HFFc6 (cell line): Measurements from ENCODE around the gene MRPL27. TPM values are rescaled to one million over a fixed set of nuclear protein-coding genes. Genes with fewer than 3 reads are reported as not detected.

ENCODE experiments used
- DNase-seq: peaks from one replicate; pipeline ENCODE4 v3.0.0-alpha.2; 2018
- H3K27ac Mint-ChIP-seq: 2 replicates; pipeline ENCODE4 v1.8.0; 2020; ENCODE audit warnings: mild to moderate bottlenecking, mixed read lengths
- H3K27me3 Mint-ChIP-seq: 2 replicates; pipeline ENCODE4 v1.8.0; 2021; ENCODE audit warnings: mild to moderate bottlenecking, moderate library complexity, mixed read lengths; ENCODE audit not compliant: insufficient read depth
- H3K36me3 Mint-ChIP-seq: 2 replicates; pipeline ENCODE4 v1.8.0; 2021; ENCODE audit warnings: low read depth, mixed read lengths
- H3K4me1 Mint-ChIP-seq: 2 replicates; pipeline ENCODE4 v1.8.0; 2020; ENCODE audit warnings: low read depth, mixed read lengths
- H3K4me3 Mint-ChIP-seq: 2 replicates; pipeline ENCODE4 v1.8.0; 2020; ENCODE audit warnings: mild to moderate bottlenecking, moderate library complexity, mixed read lengths
- H3K9me3 Mint-ChIP-seq: 2 replicates; pipeline ENCODE4 v1.8.0; 2020; ENCODE audit warnings: mild to moderate bottlenecking, mixed read lengths
- CTCF ChIP-seq: fragments of 200-600 bp; sonication (generic); IDR thresholded peaks from 2 replicates; pipeline ENCODE4 v1.5.0; 2021; ENCODE audit warnings: antibody characterized with exemption, mild to moderate bottlenecking
- total RNA-seq, 6 experiments: library from RNA; stranded (reverse); fragmentation: NEBNext Ultra II Directional; extraction: Animal tissue kit (Norgen Biotek cat#: 25700); gene quantifications; 2 replicates in 1 of 6; 3 replicates in 5 of 6; pipeline ENCODE4 v1.2.3, GENCODE V29; 2021

Gene MRPL27
- total RNA-seq, 6 experiments from 2014 or later, result 70.0 to 78.7 (median 75.0) TPM

DNA sequence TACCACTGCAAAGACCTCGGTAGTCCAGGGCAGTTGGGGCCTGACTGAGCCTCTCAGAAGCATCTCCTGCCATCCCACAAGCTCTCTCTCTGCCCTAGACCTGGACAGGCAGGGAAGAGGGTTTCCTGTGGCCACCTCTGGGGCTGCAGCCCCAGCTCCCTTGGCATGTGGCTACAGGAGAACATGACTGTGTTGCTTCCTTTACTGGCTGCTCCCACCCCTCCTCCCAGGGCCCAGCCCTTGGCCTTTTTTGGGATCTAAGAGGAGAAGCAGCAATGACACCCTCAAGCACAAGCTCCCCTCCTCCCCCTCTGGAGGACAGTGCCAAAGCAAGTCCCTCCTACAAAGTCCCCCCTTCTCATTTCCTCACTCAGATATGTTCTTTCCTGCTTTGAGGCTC, 5.6 kb downstream of the MRPL27 start:
- Mint-ChIP-seq H3K27me3 (no peaks in the 10 kb centered on the region), H3K4me3 (no peak overlapping the region), H3K27ac (no peak overlapping the region), H3K9me3 (no peaks in the 10 kb centered on the region), H3K4me1 (peaks cover 47% of the 10 kb centered on the region), H3K36me3 (peaks cover 32% of the 10 kb centered on the region)
- no peak for DNase-seq
- no peak for TF ChIP-seq CTCF

- H3K4me1 Mint-ChIP-seq, result peaks cover 41% of the 10 kb centered on the region
- DNase-seq, result no peak
- no peaks in the 10 kb centered on the region; the same call in 1 of the 2 replicates for H3K27me3 Mint-ChIP-seq
- H3K9me3 Mint-ChIP-seq, result no peaks in the 10 kb centered on the region
- no peak overlapping the region for H3K4me3 Mint-ChIP-seq
- peaks cover 20% of the 10 kb centered on the region for H3K36me3 Mint-ChIP-seq
- H3K27ac Mint-ChIP-seq, result peak overlapping the region; percentile 42; the same call in 1 of the 2 replicates
- TF ChIP-seq CTCF, result no peak
Observed at GRCh38 chr17:50365649-50366393, 7.2 kb downstream of the MRPL27 start.

- Mint-ChIP-seq H3K36me3 (peaks cover 16% of the 10 kb centered on the region), H3K4me3 (no peak overlapping the region), H3K9me3 (no peaks in the 10 kb centered on the region), H3K4me1 (peaks cover 41% of the 10 kb centered on the region), H3K27me3 (no peaks in the 10 kb centered on the region; the same call in 1 of the 2 replicates), H3K27ac (peak overlapping the region; percentile 81)
- no peak for TF ChIP-seq CTCF
- DNase-seq, result no peak
Observed at GRCh38 chr17:50365165-50365564, 7.8 kb downstream of the MRPL27 start.

DNA sequence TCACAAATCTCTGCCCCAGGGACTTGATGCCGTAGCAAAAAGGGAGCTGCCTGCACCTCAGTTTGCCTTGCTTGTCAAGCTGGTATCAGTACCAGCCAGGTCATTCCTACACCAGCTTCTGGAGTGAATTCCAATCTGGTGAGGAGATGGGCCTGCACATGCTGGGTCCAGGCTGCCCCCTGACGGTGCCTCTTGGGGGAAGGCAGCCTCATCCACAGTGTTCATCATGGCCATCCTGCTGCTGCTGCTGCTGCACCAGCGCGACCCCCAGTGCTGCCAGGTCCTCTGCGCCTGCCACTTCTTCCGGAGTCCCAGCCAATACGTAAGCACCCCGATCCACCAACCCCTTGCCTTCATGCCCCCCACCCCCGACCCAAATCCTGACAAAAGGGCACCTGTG, 8.3 kb downstream of the MRPL27 start:
- Mint-ChIP-seq H3K27me3 (no peaks in the 10 kb centered on the region; the same call in 1 of the 2 replicates), H3K4me1 (peaks cover 41% of the 10 kb centered on the region), H3K4me3 (peak overlapping the region; percentile 28; the same call in 1 of the 2 replicates), H3K36me3 (peaks cover 12% of the 10 kb centered on the region), H3K9me3 (no peaks in the 10 kb centered on the region), H3K27ac (peak overlapping the region; percentile 81)
- DNase-seq, result peak; percentile 70
- peak; percentile 59 for TF ChIP-seq CTCF

- Mint-ChIP-seq H3K27ac (peak overlapping the region; percentile 81), H3K9me3 (no peaks in the 10 kb centered on the region), H3K4me3 (no peak overlapping the region), H3K27me3 (no peaks in the 10 kb centered on the region; the same call in 1 of the 2 replicates), H3K4me1 (peaks cover 41% of the 10 kb centered on the region), H3K36me3 (peaks cover 11% of the 10 kb centered on the region)
- no peak for DNase-seq
- no peak for TF ChIP-seq CTCF
Observed at GRCh38 chr17:50364061-50364458, 8.9 kb downstream of the MRPL27 start.
